ENCODE measurements around the gene TCF7L1. TPM values are rescaled to one million over a fixed set of nuclear protein-coding genes. Genes with fewer than 3 reads are reported as not detected.

Gene TCF7L1, protein sequence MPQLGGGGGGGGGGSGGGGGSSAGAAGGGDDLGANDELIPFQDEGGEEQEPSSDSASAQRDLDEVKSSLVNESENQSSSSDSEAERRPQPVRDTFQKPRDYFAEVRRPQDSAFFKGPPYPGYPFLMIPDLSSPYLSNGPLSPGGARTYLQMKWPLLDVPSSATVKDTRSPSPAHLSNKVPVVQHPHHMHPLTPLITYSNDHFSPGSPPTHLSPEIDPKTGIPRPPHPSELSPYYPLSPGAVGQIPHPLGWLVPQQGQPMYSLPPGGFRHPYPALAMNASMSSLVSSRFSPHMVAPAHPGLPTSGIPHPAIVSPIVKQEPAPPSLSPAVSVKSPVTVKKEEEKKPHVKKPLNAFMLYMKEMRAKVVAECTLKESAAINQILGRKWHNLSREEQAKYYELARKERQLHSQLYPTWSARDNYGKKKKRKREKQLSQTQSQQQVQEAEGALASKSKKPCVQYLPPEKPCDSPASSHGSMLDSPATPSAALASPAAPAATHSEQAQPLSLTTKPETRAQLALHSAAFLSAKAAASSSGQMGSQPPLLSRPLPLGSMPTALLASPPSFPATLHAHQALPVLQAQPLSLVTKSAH
- 10.3 TPM for total RNA-seq

DNA sequence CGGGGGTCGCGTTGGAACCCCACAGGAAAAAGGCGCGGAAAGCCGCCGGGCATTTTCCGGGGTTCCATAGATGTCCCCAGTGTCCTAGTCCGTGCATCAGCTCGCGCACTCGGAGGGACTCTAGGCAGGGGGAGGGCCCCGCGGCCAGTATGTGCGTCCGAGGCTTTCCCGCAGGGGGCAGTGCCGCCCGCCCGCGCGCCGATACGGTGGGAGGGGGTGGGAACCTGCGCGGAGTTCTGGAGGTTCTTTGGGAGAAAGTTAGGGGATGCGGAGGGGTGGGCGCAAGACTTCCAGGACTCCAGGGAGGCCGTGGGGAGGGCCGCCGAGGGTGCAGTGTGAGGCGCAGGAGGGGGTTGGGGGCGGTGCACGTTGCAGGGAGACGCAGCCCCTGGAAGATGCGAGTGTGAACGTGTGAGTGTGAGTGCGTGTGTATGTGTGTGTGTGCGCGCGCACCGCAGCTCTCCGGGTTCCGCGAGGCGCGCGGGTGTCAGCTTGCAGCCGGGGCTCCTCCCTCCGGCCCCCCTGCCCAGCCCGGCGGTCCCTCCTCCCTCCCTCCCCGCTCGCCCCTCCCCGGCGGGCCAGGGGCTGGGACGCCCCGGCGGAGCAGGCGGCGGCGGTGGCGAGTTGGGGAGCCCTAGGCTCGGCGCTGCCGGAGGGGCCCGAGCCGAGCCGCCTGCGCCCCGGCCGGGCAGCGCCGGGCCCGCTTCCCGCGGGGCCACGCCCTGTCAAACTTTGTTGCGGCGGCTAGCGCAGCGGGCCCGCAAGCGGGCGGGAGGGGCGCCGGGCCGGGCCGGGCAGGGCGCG, at the start of gene TCF7L1:
TCF7L1 (plus strand) TSS at position 559 of the 804 bp plus-strand sequence. CDS start 293 bp downstream, outside the sequence.
- H3K4me1 ChIP-seq = peaks cover 4 to 28% of the 10 kb centered on the region in 2 donors
- DNase-seq (ENCODE audit: low spot score in 2 of 2) = peak; percentile 57 to 91
- TF ChIP-seq, protein P1, sequence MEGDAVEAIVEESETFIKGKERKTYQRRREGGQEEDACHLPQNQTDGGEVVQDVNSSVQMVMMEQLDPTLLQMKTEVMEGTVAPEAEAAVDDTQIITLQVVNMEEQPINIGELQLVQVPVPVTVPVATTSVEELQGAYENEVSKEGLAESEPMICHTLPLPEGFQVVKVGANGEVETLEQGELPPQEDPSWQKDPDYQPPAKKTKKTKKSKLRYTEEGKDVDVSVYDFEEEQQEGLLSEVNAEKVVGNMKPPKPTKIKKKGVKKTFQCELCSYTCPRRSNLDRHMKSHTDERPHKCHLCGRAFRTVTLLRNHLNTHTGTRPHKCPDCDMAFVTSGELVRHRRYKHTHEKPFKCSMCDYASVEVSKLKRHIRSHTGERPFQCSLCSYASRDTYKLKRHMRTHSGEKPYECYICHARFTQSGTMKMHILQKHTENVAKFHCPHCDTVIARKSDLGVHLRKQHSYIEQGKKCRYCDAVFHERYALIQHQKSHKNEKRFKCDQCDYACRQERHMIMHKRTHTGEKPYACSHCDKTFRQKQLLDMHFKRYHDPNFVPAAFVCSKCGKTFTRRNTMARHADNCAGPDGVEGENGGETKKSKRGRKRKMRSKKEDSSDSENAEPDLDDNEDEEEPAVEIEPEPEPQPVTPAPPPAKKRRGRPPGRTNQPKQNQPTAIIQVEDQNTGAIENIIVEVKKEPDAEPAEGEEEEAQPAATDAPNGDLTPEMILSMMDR (IDR thresholded peaks at IDR 0.05) = peak; percentile 85 to 98 (median 94)
- intact Hi-C loops (cut with DNase I) = loop anchor here (1.0 to 5.0 kb wide), 6 partner anchors 66 to 404 kb away; partner anchors contain the start of genes KCMF1 and MAT2A
- no peaks in the 10 kb centered on the region for H3K36me3 ChIP-seq
- H3K4me3 ChIP-seq = peak within 1 kb of the TSS; percentile 94 to 98
- no peaks in the 10 kb centered on the region for H3K9me3 ChIP-seq
- peak within 1 kb of the TSS; percentile 91 to 93 for H3K27ac ChIP-seq
- H3K27me3 ChIP-seq = no peaks in the 10 kb centered on the region

DNA sequence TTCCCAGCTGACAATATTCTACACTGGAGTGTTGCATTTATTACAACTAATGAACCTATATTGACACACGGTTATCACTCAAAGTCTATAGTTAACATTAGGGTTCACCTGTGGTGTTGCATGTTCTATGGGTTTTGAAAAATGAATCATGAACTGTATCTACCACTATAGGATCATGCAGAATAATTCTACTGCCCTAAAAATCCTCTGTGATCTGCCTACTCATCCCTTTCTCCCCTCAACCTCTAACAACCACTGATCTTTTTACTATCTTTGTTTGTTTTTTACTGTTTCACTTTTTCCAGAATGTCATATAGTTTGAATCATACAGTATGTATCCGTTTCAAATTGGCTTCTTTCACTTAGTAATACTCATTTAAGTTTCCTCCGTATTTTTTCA, 47.6 kb upstream of the TCF7L1 start:
- Histone ChIP-seq H3K27me3 (no peaks in the 10 kb centered on the region), H3K4me3 (no peak overlapping the region), H3K36me3 (no peaks in the 10 kb centered on the region), H3K4me1 (no peaks in the 10 kb centered on the region), H3K27ac (no peak overlapping the region), H3K9me3 (peaks cover 0 to 3% of the 10 kb centered on the region in 2 donors)
- TF ChIP-seq, protein P1 (IDR thresholded peaks at IDR 0.05) = no peak
- intact Hi-C loops (cut with DNase I) = no loop called here
- DNase-seq (ENCODE audit: low spot score in 2 of 2) = no peak

DNA sequence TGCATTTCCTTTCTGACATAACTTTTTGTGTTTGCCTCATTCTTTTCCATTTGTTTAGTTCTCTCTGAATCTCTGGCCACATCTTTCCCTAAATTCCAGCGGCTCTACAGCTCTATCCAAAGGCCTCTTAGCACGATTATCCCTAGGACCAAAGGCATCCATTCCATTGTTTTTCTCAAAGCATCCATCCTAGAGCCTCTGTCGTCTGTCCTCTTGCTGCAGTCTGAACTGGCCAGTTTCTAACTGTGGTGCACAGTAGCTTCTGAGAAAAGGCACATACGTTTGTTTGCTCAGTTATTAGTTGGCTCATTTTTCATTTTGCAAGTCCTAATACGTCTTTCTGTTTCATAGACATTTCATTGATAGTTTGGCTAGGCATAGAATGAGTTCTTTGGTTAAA, 45.7 kb upstream of the TCF7L1 start:
- DNase-seq (ENCODE audit: low spot score in 2 of 2) = no peak
- H3K27ac ChIP-seq = no peak overlapping the region
- TF ChIP-seq, protein P1 (IDR thresholded peaks at IDR 0.05) = no peak
- H3K36me3 ChIP-seq = no peaks in the 10 kb centered on the region
- H3K27me3 ChIP-seq = no peaks in the 10 kb centered on the region
- H3K9me3 ChIP-seq = peaks cover 0 to 3% of the 10 kb centered on the region in 2 donors
- H3K4me1 ChIP-seq = no peaks in the 10 kb centered on the region
- intact Hi-C loops (cut with DNase I) = no loop called here
- H3K4me3 ChIP-seq = no peak overlapping the region

DNA sequence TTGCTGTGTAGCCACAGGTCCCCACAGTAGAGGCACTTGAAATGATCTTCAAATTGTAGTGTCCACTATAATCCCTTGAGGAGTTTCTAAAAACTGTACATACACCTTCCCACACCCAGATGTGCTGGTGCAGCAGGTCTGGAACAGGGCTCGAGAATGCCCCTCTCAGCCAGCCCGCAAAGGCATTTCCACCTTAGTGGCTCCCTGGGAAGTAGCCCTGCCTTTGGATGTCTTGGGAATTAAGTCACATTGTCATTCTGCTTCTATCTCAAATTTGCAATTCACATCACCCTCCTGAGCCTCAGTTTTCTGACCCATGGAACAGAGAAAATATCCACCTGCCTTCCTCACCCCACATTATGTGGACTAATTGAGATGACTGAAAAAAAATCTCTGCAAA, 44.3 kb upstream of the TCF7L1 start:
- no peaks in the 10 kb centered on the region for H3K36me3 ChIP-seq
- H3K4me1 ChIP-seq = no peaks in the 10 kb centered on the region
- H3K27me3 ChIP-seq = no peaks in the 10 kb centered on the region
- no peak overlapping the region for H3K4me3 ChIP-seq
- H3K27ac ChIP-seq = no peak overlapping the region
- DNase-seq (ENCODE audit: low spot score in 2 of 2) = no peak
- no peaks in the 10 kb centered on the region for H3K9me3 ChIP-seq
- TF ChIP-seq, protein P1 (IDR thresholded peaks at IDR 0.05) = no peak
- intact Hi-C loops (cut with DNase I) = no loop called here

DNA sequence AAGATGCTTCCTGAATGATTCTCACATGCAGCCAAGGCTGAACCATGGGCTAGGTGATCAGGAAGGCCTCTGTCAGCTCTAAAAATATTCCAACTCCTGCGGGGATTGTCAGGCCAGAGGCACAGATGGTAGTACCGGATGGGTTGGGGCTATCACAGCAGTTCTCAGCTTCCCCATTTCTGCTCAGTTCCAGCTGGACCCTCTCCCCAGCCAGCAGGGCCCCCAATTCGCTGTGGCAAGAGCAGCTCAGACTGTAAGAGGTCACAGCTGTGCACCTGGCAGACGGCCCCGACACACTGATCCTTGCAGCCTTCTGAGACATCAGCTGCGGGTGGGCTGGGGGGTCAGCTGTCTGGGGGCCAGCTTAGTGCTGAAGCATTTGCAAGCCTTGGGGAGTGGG, 43.6 kb upstream of the TCF7L1 start:
- intact Hi-C loops (cut with DNase I) = no loop called here
- Histone ChIP-seq H3K4me1 (no peaks in the 10 kb centered on the region), H3K9me3 (no peaks in the 10 kb centered on the region), H3K4me3 (no peak overlapping the region), H3K36me3 (no peaks in the 10 kb centered on the region), H3K27ac (no peak overlapping the region), H3K27me3 (no peaks in the 10 kb centered on the region)
- TF ChIP-seq, protein P1 (IDR thresholded peaks at IDR 0.05) = no peak
- DNase-seq (ENCODE audit: low spot score in 2 of 2) = no peak
